Lower leg skin (tissue), 3 donors: ENCODE measurements around the gene DNAJC10.

Experiments
- CTCF ChIP-seq, 3 donors: fragments of 450-650 bp; IDR thresholded peaks; one replicate each; pipeline ENCODE4 v1.5.1; 2016; ENCODE audit warnings: antibody characterized with exemption in 3 of 3, mild to moderate bottlenecking in 3 of 3, moderate library complexity in 2 of 3
- POLR2A ChIP-seq, 2 donors: fragments of 450-650 bp; IDR thresholded peaks; one replicate each; pipeline ENCODE4 v1.6.1; 2016 to 2017; ENCODE audit warnings: antibody characterized with exemption in 2 of 2, mild to moderate bottlenecking in 1 of 2, moderate library complexity in 1 of 2

- TF ChIP-seq CTCF (IDR thresholded peaks at IDR 0.05) = no peak
- no peak for TF ChIP-seq POLR2A (IDR thresholded peaks at IDR 0.05)
Measured at GRCh38 chr2:182758379-182758778, 42.3 kb downstream of the DNAJC10 start.
